ENCODE results near the gene CPN2.

GRCh38 chr3:194307849-194308248, 43.3 kb downstream of the CPN2 start:
- no peak for TF ChIP-seq EZH2phosphoT487 (IDR thresholded peaks at IDR 0.05; ENCODE audit: borderline replicate concordance, low read depth, low read length)
- no peak for TF ChIP-seq CTCF (conservative IDR thresholded peaks at IDR 0.05; ENCODE audit: low read length)

Measured in OCI-LY7 (cell line).